Muscle layer of duodenum (tissue), 2 donors: Measurements from ENCODE around the gene CHRNB1.
A peak's percentile ranks its signal among the peaks of the same experiment; 100 is the strongest.

Source experiments
- H3K27ac ChIP-seq: one replicate; pipeline ENCODE4 v1.7.0; 2013; ENCODE audit warnings: mild to moderate bottlenecking, low read length
- H3K27me3 ChIP-seq: one replicate; pipeline ENCODE4 v1.7.0; 2013; ENCODE audit warnings: low read depth, mild to moderate bottlenecking, control low read depth, low read length
- H3K36me3 ChIP-seq, 2 donors: one replicate each; pipeline ENCODE4 v1.7.0; 2013; ENCODE audit warnings: low read length in 2 of 2, control low read depth in 1 of 2, mild to moderate bottlenecking in 1 of 2; ENCODE audit not compliant: insufficient read depth in 2 of 2, control insufficient read depth in 1 of 2
- H3K4me1 ChIP-seq, 2 donors: one replicate each; pipeline ENCODE4 v1.7.0; 2013; ENCODE audit warnings: low read length in 2 of 2, mild to moderate bottlenecking in 2 of 2, control low read depth in 1 of 2, moderate library complexity in 1 of 2; ENCODE audit not compliant: insufficient read depth in 2 of 2, control insufficient read depth in 1 of 2
- H3K4me3 ChIP-seq, 2 donors: one replicate each; pipeline ENCODE4 v1.7.0; 2013; ENCODE audit warnings: low read length in 2 of 2, low read depth in 1 of 2, mild to moderate bottlenecking in 1 of 2
- H3K9me3 ChIP-seq, 2 donors: one replicate each; pipeline ENCODE4 v1.7.0; 2013; ENCODE audit warnings: low read length in 2 of 2, control low read depth in 1 of 2, mild to moderate bottlenecking in 1 of 2; ENCODE audit not compliant: control insufficient read depth in 1 of 2
- donor health status: healthy.

The CHRNB1 gene

GRCh38 chr17:7429722-7430121, 15.1 kb upstream of the CHRNB1 start:
- Histone ChIP-seq H3K4me3 (no peak overlapping the region), H3K9me3 (no peaks in the 10 kb centered on the region), H3K4me1 (no peaks in the 10 kb centered on the region), H3K27ac (no peak overlapping the region), H3K27me3 (no peaks in the 10 kb centered on the region), H3K36me3 (no peaks in the 10 kb centered on the region)

- no peaks in the 10 kb centered on the region for H3K36me3 ChIP-seq
- peaks cover 5% of the 10 kb centered on the region for H3K27me3 ChIP-seq
- H3K4me3 ChIP-seq, result no peak overlapping the region
- no peak overlapping the region for H3K27ac ChIP-seq
- H3K4me1 ChIP-seq, result peaks cover 4 to 13% of the 10 kb centered on the region in 2 donors
- no peaks in the 10 kb centered on the region for H3K9me3 ChIP-seq
These were observed 13.6 kb upstream of the CHRNB1 start for GRCh38 chr17:7431231-7431630.

DNA sequence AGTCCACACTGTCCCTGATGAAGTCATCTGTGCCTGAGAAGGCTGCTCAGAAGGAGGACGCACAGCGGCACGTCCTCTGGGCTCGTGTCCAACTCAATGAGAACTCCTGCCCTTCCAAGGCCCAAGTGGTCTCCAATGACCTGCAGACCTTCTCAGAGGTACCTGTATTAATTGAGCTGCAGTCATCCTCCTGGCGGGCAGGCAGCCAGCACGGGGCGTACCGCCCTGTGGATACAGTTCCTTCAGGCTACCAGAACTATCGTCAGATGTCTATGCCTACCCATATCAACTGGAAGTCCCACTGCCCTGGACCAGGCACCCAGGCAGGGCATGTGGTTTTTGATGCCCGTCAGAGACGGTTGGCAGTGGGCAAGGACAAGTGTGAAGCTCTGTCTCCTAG, 12.6 kb upstream of the CHRNB1 start:
- peaks cover 5% of the 10 kb centered on the region for H3K27me3 ChIP-seq
- no peaks in the 10 kb centered on the region for H3K9me3 ChIP-seq
- no peaks in the 10 kb centered on the region for H3K36me3 ChIP-seq
- peaks cover 4 to 23% of the 10 kb centered on the region in 2 donors for H3K4me1 ChIP-seq
- H3K4me3 ChIP-seq, result no peak overlapping the region
- no peak overlapping the region for H3K27ac ChIP-seq

GRCh38 chr17:7435676-7436555, 8.9 kb upstream of the CHRNB1 start:
- no peaks in the 10 kb centered on the region for H3K9me3 ChIP-seq
- H3K36me3 ChIP-seq, result no peaks in the 10 kb centered on the region
- H3K4me3 ChIP-seq, result peak overlapping the region; percentile 61 to 79
- H3K4me1 ChIP-seq, result peaks cover 8 to 51% of the 10 kb centered on the region in 2 donors
- peak overlapping the region; percentile 72 for H3K27ac ChIP-seq
- peaks cover 32% of the 10 kb centered on the region for H3K27me3 ChIP-seq

GRCh38 chr17:7436556-7437368, 8.1 kb upstream of the CHRNB1 start:
- H3K9me3 ChIP-seq, result no peaks in the 10 kb centered on the region
- H3K27ac ChIP-seq, result peak overlapping the region; percentile 72
- peaks cover 38% of the 10 kb centered on the region for H3K27me3 ChIP-seq
- H3K36me3 ChIP-seq, result no peaks in the 10 kb centered on the region
- H3K4me1 ChIP-seq, result peaks cover 8 to 51% of the 10 kb centered on the region in 2 donors
- peak overlapping the region; percentile 61 to 79 for H3K4me3 ChIP-seq

- peaks cover 38% of the 10 kb centered on the region for H3K27me3 ChIP-seq
- H3K27ac ChIP-seq, result no peak overlapping the region
- no peaks in the 10 kb centered on the region for H3K36me3 ChIP-seq
- peaks cover 8 to 51% of the 10 kb centered on the region in 2 donors for H3K4me1 ChIP-seq
- H3K9me3 ChIP-seq, result no peaks in the 10 kb centered on the region
- H3K4me3 ChIP-seq, result peak overlapping the region; percentile 37 to 61
These were observed 7.4 kb upstream of the CHRNB1 start for GRCh38 chr17:7437369-7437863.

- no peak overlapping the region for H3K27ac ChIP-seq
- peaks cover 38% of the 10 kb centered on the region for H3K27me3 ChIP-seq
These were observed 6.8 kb upstream of the CHRNB1 start for GRCh38 chr17:7437950-7438614.

DNA sequence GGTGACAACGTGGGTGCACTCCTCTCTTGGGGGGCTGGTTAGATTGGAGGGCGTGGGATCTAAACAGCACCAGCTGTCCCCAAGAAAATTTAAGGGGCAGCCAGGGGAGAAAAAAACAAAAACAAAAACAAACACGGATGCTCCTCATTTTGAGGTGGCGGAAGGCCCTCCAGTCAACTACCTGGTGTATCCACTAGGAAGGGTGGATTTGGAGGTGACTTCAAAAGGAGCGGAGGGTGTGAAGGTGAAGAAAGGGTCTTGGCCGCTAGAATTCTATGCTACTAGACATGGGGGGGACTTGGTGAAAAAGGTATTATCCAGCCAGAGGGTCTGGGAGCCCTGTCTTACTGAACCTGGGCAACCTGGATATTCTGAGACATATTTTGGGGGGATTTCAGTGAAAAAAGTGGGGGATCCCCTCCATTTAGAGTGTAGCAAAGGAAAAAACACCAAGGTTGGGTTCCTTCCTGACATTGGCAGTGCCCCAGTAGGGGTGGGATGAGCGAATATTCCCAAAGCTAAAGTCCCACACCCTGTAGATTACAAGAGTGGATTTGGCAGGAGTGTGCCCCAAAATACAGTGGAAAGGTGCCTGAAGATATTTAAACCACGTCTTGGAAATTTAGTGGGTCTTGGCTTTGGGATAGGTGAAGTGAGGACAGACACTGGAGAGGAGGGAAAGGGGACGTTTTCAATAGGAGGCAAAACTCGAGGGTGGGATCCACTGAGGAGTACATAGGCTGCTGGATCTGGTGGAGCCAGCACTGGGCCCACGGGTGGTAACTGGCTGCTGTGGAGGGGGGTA, 6.0 kb upstream of the CHRNB1 start:
- Histone ChIP-seq H3K4me1 (peaks cover 8 to 51% of the 10 kb centered on the region in 2 donors), H3K9me3 (no peaks in the 10 kb centered on the region), H3K27me3 (peaks cover 38% of the 10 kb centered on the region), H3K27ac (no peak overlapping the region), H3K36me3 (no peaks in the 10 kb centered on the region), H3K4me3 (peak overlapping the region in 1 of 2 donors; percentile 30)

More at GRCh38 chr17:7437950-7438614, 6.8 kb upstream of the CHRNB1 start:
- H3K4me3 ChIP-seq, result peak overlapping the region; percentile 37 to 61
- H3K36me3 ChIP-seq, result no peaks in the 10 kb centered on the region
- peaks cover 8 to 51% of the 10 kb centered on the region in 2 donors for H3K4me1 ChIP-seq
- H3K9me3 ChIP-seq, result no peaks in the 10 kb centered on the region

- H3K27me3 ChIP-seq, result peaks cover 43% of the 10 kb centered on the region
- H3K4me3 ChIP-seq, result peak within 1 kb of the TSS; percentile 30 to 61
- H3K4me1 ChIP-seq, result peaks cover 8 to 51% of the 10 kb centered on the region in 2 donors
- no peaks in the 10 kb centered on the region for H3K9me3 ChIP-seq
- no peaks in the 10 kb centered on the region for H3K36me3 ChIP-seq
- no peak within 1 kb of the TSS for H3K27ac ChIP-seq
These were observed 5.3 kb upstream of the CHRNB1 start, which contains the start of gene FGF11 for GRCh38 chr17:7439462-7440112. Gene FGF11 (plus strand): TSS chr17:7439512. CDS start chr17:7439621, 109 bp downstream.
